ENCODE measurements around the gene MARK4. TPM values are rescaled to one million over a fixed set of nuclear protein-coding genes. Genes with fewer than 3 reads are reported as not detected.
"Not testable (repeated sequence)": the region's sequence is repeated elsewhere in the genome, so short reads cannot be mapped to it uniquely, and the experiment has no call there.

Gene MARK4
- total RNA-seq, 1 experiment from 2014 or later: 17.9 TPM

GRCh38 chr19:45217193-45217956 is 33.7 kb upstream of the MARK4 start:
- Histone ChIP-seq H3K36me3 (ENCODE audit: insufficient read depth, low read length) (no peaks in the 10 kb centered on the region), H3K4me1 (ENCODE audit: low read length) (no peaks in the 10 kb centered on the region), H3K4me3 (ENCODE audit: low read length) (no peak overlapping the region), H2AFZ (ENCODE audit: low read length) (no peak overlapping the region), H3K27ac (ENCODE audit: low read length) (no peak overlapping the region), H3K9ac (ENCODE audit: low read length) (no peak overlapping the region), H3K9me2 (replicated peaks; ENCODE audit: insufficient read depth, low read length) (no peaks in the 10 kb centered on the region), H4K20me1 (ENCODE audit: insufficient read depth, low read depth, low read length) (no peaks in the 10 kb centered on the region), H3K4me2 (ENCODE audit: low read depth, low read length, poor library complexity, severe bottlenecking) (no peak overlapping the region), H3K79me2 (ENCODE audit: low read length) (no peaks in the 10 kb centered on the region), H3K9me3 (ENCODE audit: low read length) (no peaks in the 10 kb centered on the region), H3K27me3 (ENCODE audit: low read length) (no peaks in the 10 kb centered on the region)
- DNase-seq: no peak

GRCh38 chr19:45217957-45218334 is 33.1 kb upstream of the MARK4 start:
- Histone ChIP-seq H3K4me3 (ENCODE audit: low read length) (no peak overlapping the region), H3K9me2 (replicated peaks; ENCODE audit: insufficient read depth, low read length) (no peaks in the 10 kb centered on the region), H3K27ac (ENCODE audit: low read length) (no peak overlapping the region), H3K79me2 (ENCODE audit: low read length) (no peaks in the 10 kb centered on the region), H3K4me2 (ENCODE audit: low read depth, low read length, poor library complexity, severe bottlenecking) (no peak overlapping the region), H2AFZ (ENCODE audit: low read length) (no peak overlapping the region), H3K9me3 (ENCODE audit: low read length) (no peaks in the 10 kb centered on the region), H4K20me1 (ENCODE audit: insufficient read depth, low read depth, low read length) (no peaks in the 10 kb centered on the region), H3K4me1 (ENCODE audit: low read length) (no peaks in the 10 kb centered on the region), H3K27me3 (ENCODE audit: low read length) (no peaks in the 10 kb centered on the region), H3K9ac (ENCODE audit: low read length) (no peak overlapping the region), H3K36me3 (ENCODE audit: insufficient read depth, low read length) (no peaks in the 10 kb centered on the region)
- DNase-seq: no peak

- Histone ChIP-seq H3K36me3 (ENCODE audit: insufficient read depth, low read length) (no peaks in the 10 kb centered on the region), H3K9me2 (replicated peaks; ENCODE audit: insufficient read depth, low read length) (no peaks in the 10 kb centered on the region), H3K79me2 (ENCODE audit: low read length) (no peaks in the 10 kb centered on the region), H3K9me3 (ENCODE audit: low read length) (no peaks in the 10 kb centered on the region), H3K4me3 (ENCODE audit: low read length) (no peak overlapping the region), H2AFZ (ENCODE audit: low read length) (no peak overlapping the region), H3K9ac (ENCODE audit: low read length) (no peak overlapping the region), H3K4me1 (ENCODE audit: low read length) (no peaks in the 10 kb centered on the region), H3K27me3 (ENCODE audit: low read length) (no peaks in the 10 kb centered on the region), H3K4me2 (ENCODE audit: low read depth, low read length, poor library complexity, severe bottlenecking) (no peak overlapping the region), H3K27ac (ENCODE audit: low read length) (no peak overlapping the region), H4K20me1 (ENCODE audit: insufficient read depth, low read depth, low read length) (no peaks in the 10 kb centered on the region)
- no peak for DNase-seq
Measured at GRCh38 chr19:45218426-45218825, 32.6 kb upstream of the MARK4 start.

- DNase-seq: no peak
- Histone ChIP-seq H3K9ac (ENCODE audit: low read length) (no peak overlapping the region), H3K79me2 (ENCODE audit: low read length) (no peaks in the 10 kb centered on the region), H4K20me1 (ENCODE audit: insufficient read depth, low read depth, low read length) (no peaks in the 10 kb centered on the region), H3K27ac (ENCODE audit: low read length) (no peak overlapping the region), H3K9me2 (replicated peaks; ENCODE audit: insufficient read depth, low read length) (no peaks in the 10 kb centered on the region), H3K4me3 (ENCODE audit: low read length) (no peak overlapping the region), H2AFZ (ENCODE audit: low read length) (no peak overlapping the region), H3K4me2 (ENCODE audit: low read depth, low read length, poor library complexity, severe bottlenecking) (no peak overlapping the region), H3K27me3 (ENCODE audit: low read length) (no peaks in the 10 kb centered on the region), H3K4me1 (ENCODE audit: low read length) (no peaks in the 10 kb centered on the region), H3K9me3 (ENCODE audit: low read length) (no peaks in the 10 kb centered on the region), H3K36me3 (ENCODE audit: insufficient read depth, low read length) (no peaks in the 10 kb centered on the region)
Measured at GRCh38 chr19:45218911-45219743, 31.9 kb upstream of the MARK4 start.

GRCh38 chr19:45222724-45223123 is 28.3 kb upstream of the MARK4 start:
- H4K20me1 ChIP-seq (ENCODE audit: insufficient read depth, low read depth, low read length): no peaks in the 10 kb centered on the region
- H3K4me1 ChIP-seq (ENCODE audit: low read length): no peaks in the 10 kb centered on the region
- no peak overlapping the region for H2AFZ ChIP-seq (ENCODE audit: low read length)
- no peak for DNase-seq
- no peaks in the 10 kb centered on the region for H3K9me3 ChIP-seq (ENCODE audit: low read length)
- H3K9ac ChIP-seq (ENCODE audit: low read length): no peak overlapping the region
- H3K27me3 ChIP-seq (ENCODE audit: low read length): no peaks in the 10 kb centered on the region
- H3K36me3 ChIP-seq (ENCODE audit: insufficient read depth, low read length): no peaks in the 10 kb centered on the region
- no peak overlapping the region for H3K27ac ChIP-seq (ENCODE audit: low read length)
- H3K4me3 ChIP-seq (ENCODE audit: low read length): no peak overlapping the region
- H3K4me2 ChIP-seq (ENCODE audit: low read depth, low read length, poor library complexity, severe bottlenecking): no peak overlapping the region
- H3K79me2 ChIP-seq (ENCODE audit: low read length): no peaks in the 10 kb centered on the region
- H3K9me2 ChIP-seq (replicated peaks; ENCODE audit: insufficient read depth, low read length): no peaks in the 10 kb centered on the region

GRCh38 chr19:45223879-45224278 is 27.2 kb upstream of the MARK4 start:
- H3K4me2 ChIP-seq (ENCODE audit: low read depth, low read length, poor library complexity, severe bottlenecking): no peak overlapping the region
- H3K4me1 ChIP-seq (ENCODE audit: low read length): no peaks in the 10 kb centered on the region
- H3K27ac ChIP-seq (ENCODE audit: low read length): no peak overlapping the region
- H4K20me1 ChIP-seq (ENCODE audit: insufficient read depth, low read depth, low read length): no peaks in the 10 kb centered on the region
- no peak overlapping the region for H3K9ac ChIP-seq (ENCODE audit: low read length)
- H3K9me3 ChIP-seq (ENCODE audit: low read length): no peaks in the 10 kb centered on the region
- no peak for DNase-seq
- no peaks in the 10 kb centered on the region for H3K79me2 ChIP-seq (ENCODE audit: low read length)
- no peak overlapping the region for H2AFZ ChIP-seq (ENCODE audit: low read length)
- H3K36me3 ChIP-seq (ENCODE audit: insufficient read depth, low read length): no peaks in the 10 kb centered on the region
- H3K27me3 ChIP-seq (ENCODE audit: low read length): no peaks in the 10 kb centered on the region
- H3K9me2 ChIP-seq (replicated peaks; ENCODE audit: insufficient read depth, low read length): no peaks in the 10 kb centered on the region
- no peak overlapping the region for H3K4me3 ChIP-seq (ENCODE audit: low read length)

GRCh38 chr19:45224645-45225044 is 26.4 kb upstream of the MARK4 start:
- no peaks in the 10 kb centered on the region for H3K4me1 ChIP-seq (ENCODE audit: low read length)
- no peaks in the 10 kb centered on the region for H4K20me1 ChIP-seq (ENCODE audit: insufficient read depth, low read depth, low read length)
- H3K79me2 ChIP-seq (ENCODE audit: low read length): no peaks in the 10 kb centered on the region
- no peak overlapping the region for H3K27ac ChIP-seq (ENCODE audit: low read length)
- no peaks in the 10 kb centered on the region for H3K27me3 ChIP-seq (ENCODE audit: low read length)
- H3K9ac ChIP-seq (ENCODE audit: low read length): no peak overlapping the region
- H3K4me2 ChIP-seq (ENCODE audit: low read depth, low read length, poor library complexity, severe bottlenecking): no peak overlapping the region
- H3K9me2 ChIP-seq (replicated peaks; ENCODE audit: insufficient read depth, low read length): no peaks in the 10 kb centered on the region
- H3K36me3 ChIP-seq (ENCODE audit: insufficient read depth, low read length): no peaks in the 10 kb centered on the region
- DNase-seq: no peak
- no peak overlapping the region for H3K4me3 ChIP-seq (ENCODE audit: low read length)
- H2AFZ ChIP-seq (ENCODE audit: low read length): no peak overlapping the region
- H3K9me3 ChIP-seq (ENCODE audit: low read length): no peaks in the 10 kb centered on the region

- H3K36me3 ChIP-seq (ENCODE audit: insufficient read depth, low read length); H2AFZ ChIP-seq (ENCODE audit: low read length); H3K4me3 ChIP-seq (ENCODE audit: low read length); H4K20me1 ChIP-seq (ENCODE audit: insufficient read depth, low read depth, low read length); H3K9me2 ChIP-seq (replicated peaks; ENCODE audit: insufficient read depth, low read length); H3K27ac ChIP-seq (ENCODE audit: low read length); H3K9me3 ChIP-seq (ENCODE audit: low read length); H3K9ac ChIP-seq (ENCODE audit: low read length); H3K4me2 ChIP-seq (ENCODE audit: low read depth, low read length, poor library complexity, severe bottlenecking); H3K4me1 ChIP-seq (ENCODE audit: low read length); H3K79me2 ChIP-seq (ENCODE audit: low read length); H3K27me3 ChIP-seq (ENCODE audit: low read length); DNase-seq: not testable (repeated sequence)
Measured at GRCh38 chr19:45229056-45229455, 22.0 kb upstream of the MARK4 start.
